GM10847 (cell line): ENCODE results near the gene HDAC2.

ENCODE experiments used
- POLR2A ChIP-seq: IDR thresholded peaks from 2 replicates; pipeline ENCODE4 v1.6.1; 2011; ENCODE audit not compliant: insufficient read length; ENCODE audit errors: extremely low read depth

HDAC2 gene

GRCh38 chr6:113888493-113888892 lies 82.5 kb downstream of the HDAC2 start:
- TF ChIP-seq POLR2A, result no peak

GRCh38 chr6:113886512-113886911 lies 84.4 kb downstream of the HDAC2 start:
- no peak for TF ChIP-seq POLR2A

- TF ChIP-seq POLR2A, result no peak
Observed at GRCh38 chr6:113884011-113884410, 86.9 kb downstream of the HDAC2 start.
